Suprapubic skin (tissue), 4 donors: ENCODE results near the gene ST3GAL3. TPM values are rescaled to one million over a fixed set of nuclear protein-coding genes. Genes with fewer than 3 reads are reported as not detected.
A peak's percentile ranks its signal among the peaks of the same experiment; 100 is the strongest.

Experiments
- DNase-seq, 2 donors: peaks; one replicate each; pipeline ENCODE4 v3.0.0-alpha.2; 2019; ENCODE audit warnings: low spot score in 2 of 2
- H3K27ac ChIP-seq: fragments of 200-600 bp; sonication (generic); one replicate; pipeline ENCODE4 v1.5.1; 2019
- H3K27me3 ChIP-seq: fragments of 200-600 bp; sonication (generic); one replicate; pipeline ENCODE4 v1.5.1; 2019
- H3K36me3 ChIP-seq: fragments of 200-600 bp; sonication (generic); one replicate; pipeline ENCODE4 v1.5.1; 2019
- H3K4me1 ChIP-seq: fragments of 200-600 bp; sonication (generic); one replicate; pipeline ENCODE4 v1.5.1; 2019
- H3K4me3 ChIP-seq: fragments of 200-600 bp; sonication (generic); one replicate; pipeline ENCODE4 v1.5.1; 2019; ENCODE audit warnings: mild to moderate bottlenecking
- H3K9me3 ChIP-seq: fragments of 200-600 bp; sonication (generic); one replicate; pipeline ENCODE4 v1.5.1; 2019
- EP300 ChIP-seq: sonication (generic); formaldehyde crosslinking; IDR thresholded peaks from one replicate; pipeline ENCODE4 v1.6.1; 2017; ENCODE audit warnings: antibody characterized with exemption
- POLR2A ChIP-seq, 2 donors: fragments of 450-650 bp; IDR thresholded peaks; one replicate each; pipeline ENCODE4 v1.6.1; 2017; ENCODE audit warnings: antibody characterized with exemption in 2 of 2, mild to moderate bottlenecking in 2 of 2, moderate library complexity in 2 of 2
- POLR2AphosphoS5 ChIP-seq, 3 donors: sonication (generic); formaldehyde crosslinking; IDR thresholded peaks; one replicate each; pipeline ENCODE4 v1.6.1; 2017; ENCODE audit warnings: antibody characterized with exemption in 3 of 3
- WGBS: methylation state at CpG from one replicate; pipeline ENCODE4 v1.1.5; 2018; 5-methylcytosine and 5-hydroxymethylcytosine counted together
- total RNA-seq, 4 donors: library from RNA; depleted of rRNA; stranded (reverse); fragments of >200 nt; gene quantifications; one replicate each; pipeline ENCODE4 v1.1.0, GENCODE V29; 2016
- TF ChIP-seq, protein P1 (sequence below), 2 donors: fragments of 200-600 bp in 1 of 2; fragments of 450-650 bp in 1 of 2; sonication (generic) in 1 of 2; IDR thresholded peaks; one replicate each; pipeline ENCODE4 v1.5.1; 2016 to 2019; ENCODE audit warnings: antibody characterized with exemption in 2 of 2, mild to moderate bottlenecking in 1 of 2, moderate library complexity in 1 of 2

Gene ST3GAL3
- total RNA-seq, 4 donors from 2014 or later, result 6.3 to 21.0 (median 9.9) TPM

- Histone ChIP-seq H3K9me3 (no peaks in the 10 kb centered on the region), H3K4me3 (peak overlapping the region; percentile 90), H3K4me1 (peaks cover 63% of the 10 kb centered on the region), H3K27ac (peak overlapping the region; percentile 95), H3K27me3 (no peaks in the 10 kb centered on the region), H3K36me3 (peaks cover 24% of the 10 kb centered on the region)
- peak; percentile 84 to 90 for DNase-seq
- under 1% methylated on average over 34 of the region's 34 CpGs for WGBS
- TF ChIP-seq, protein P1, sequence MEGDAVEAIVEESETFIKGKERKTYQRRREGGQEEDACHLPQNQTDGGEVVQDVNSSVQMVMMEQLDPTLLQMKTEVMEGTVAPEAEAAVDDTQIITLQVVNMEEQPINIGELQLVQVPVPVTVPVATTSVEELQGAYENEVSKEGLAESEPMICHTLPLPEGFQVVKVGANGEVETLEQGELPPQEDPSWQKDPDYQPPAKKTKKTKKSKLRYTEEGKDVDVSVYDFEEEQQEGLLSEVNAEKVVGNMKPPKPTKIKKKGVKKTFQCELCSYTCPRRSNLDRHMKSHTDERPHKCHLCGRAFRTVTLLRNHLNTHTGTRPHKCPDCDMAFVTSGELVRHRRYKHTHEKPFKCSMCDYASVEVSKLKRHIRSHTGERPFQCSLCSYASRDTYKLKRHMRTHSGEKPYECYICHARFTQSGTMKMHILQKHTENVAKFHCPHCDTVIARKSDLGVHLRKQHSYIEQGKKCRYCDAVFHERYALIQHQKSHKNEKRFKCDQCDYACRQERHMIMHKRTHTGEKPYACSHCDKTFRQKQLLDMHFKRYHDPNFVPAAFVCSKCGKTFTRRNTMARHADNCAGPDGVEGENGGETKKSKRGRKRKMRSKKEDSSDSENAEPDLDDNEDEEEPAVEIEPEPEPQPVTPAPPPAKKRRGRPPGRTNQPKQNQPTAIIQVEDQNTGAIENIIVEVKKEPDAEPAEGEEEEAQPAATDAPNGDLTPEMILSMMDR (IDR thresholded peaks at IDR 0.05), result no peak
- TF ChIP-seq EP300 (no peak), POLR2A (IDR thresholded peaks at IDR 0.05) (no peak), POLR2AphosphoS5 (IDR thresholded peaks at IDR 0.05) (no peak)
These were observed 268.1 kb downstream of the ST3GAL3 start for GRCh38 chr1:43975249-43975961.

DNA sequence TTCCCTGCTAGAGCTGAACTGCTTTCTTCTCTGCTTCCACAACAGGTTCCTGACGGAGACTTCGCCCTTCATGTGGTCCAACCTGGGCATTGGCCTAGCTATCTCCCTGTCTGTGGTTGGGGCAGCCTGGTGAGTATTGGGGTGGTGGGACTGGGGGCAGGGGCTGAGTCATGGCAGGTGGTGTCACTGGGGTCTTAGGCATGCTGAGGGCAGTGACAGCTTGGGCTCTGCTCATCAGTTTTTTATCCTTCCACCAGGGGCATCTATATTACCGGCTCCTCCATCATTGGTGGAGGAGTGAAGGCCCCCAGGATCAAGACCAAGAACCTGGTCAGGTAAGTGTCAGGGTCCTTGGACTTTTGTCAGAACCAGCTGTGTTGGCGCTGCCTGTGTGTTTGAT lies 268.7 kb downstream of the ST3GAL3 start:
- Histone ChIP-seq H3K9me3 (no peaks in the 10 kb centered on the region), H3K4me3 (peak overlapping the region; percentile 90), H3K27ac (no peak overlapping the region), H3K36me3 (peaks cover 24% of the 10 kb centered on the region), H3K27me3 (no peaks in the 10 kb centered on the region), H3K4me1 (peaks cover 63% of the 10 kb centered on the region)
- TF ChIP-seq, protein P1 (IDR thresholded peaks at IDR 0.05), result no peak
- TF ChIP-seq POLR2AphosphoS5 (IDR thresholded peaks at IDR 0.05), result no peak
- no peak for TF ChIP-seq POLR2A (IDR thresholded peaks at IDR 0.05)
- TF ChIP-seq EP300, result no peak
- no peak for DNase-seq
- WGBS, result 77% methylated on average over 4 of the region's 4 CpGs

GRCh38 chr1:43976890-43977289 lies 269.6 kb downstream of the ST3GAL3 start:
- WGBS, result 91% methylated on average over 8 of the region's 8 CpGs
- Histone ChIP-seq H3K4me3 (no peak overlapping the region), H3K4me1 (peaks cover 62% of the 10 kb centered on the region)

GRCh38 chr1:43977376-43978263 lies 270.3 kb downstream of the ST3GAL3 start:
- H3K27me3 ChIP-seq, result no peaks in the 10 kb centered on the region
- DNase-seq, result no peak
- no peaks in the 10 kb centered on the region for H3K9me3 ChIP-seq
- no peak overlapping the region for H3K27ac ChIP-seq
- peaks cover 62% of the 10 kb centered on the region for H3K4me1 ChIP-seq
- peaks cover 15% of the 10 kb centered on the region for H3K36me3 ChIP-seq
- TF ChIP-seq, protein P1 (IDR thresholded peaks at IDR 0.05), result no peak
- no peak for TF ChIP-seq POLR2AphosphoS5 (IDR thresholded peaks at IDR 0.05)
- no peak for TF ChIP-seq EP300
- TF ChIP-seq POLR2A (IDR thresholded peaks at IDR 0.05), result no peak
- H3K4me3 ChIP-seq, result no peak overlapping the region
- 83% methylated on average over 8 of the region's 9 CpGs for WGBS

More at GRCh38 chr1:43976890-43977289, 269.6 kb downstream of the ST3GAL3 start:
- TF ChIP-seq EP300 (no peak), POLR2A (IDR thresholded peaks at IDR 0.05) (no peak), POLR2AphosphoS5 (IDR thresholded peaks at IDR 0.05) (no peak)
- TF ChIP-seq, protein P1 (IDR thresholded peaks at IDR 0.05), result no peak
- no peaks in the 10 kb centered on the region for H3K9me3 ChIP-seq
- DNase-seq, result no peak
- H3K27ac ChIP-seq, result no peak overlapping the region
- H3K36me3 ChIP-seq, result peaks cover 22% of the 10 kb centered on the region
- H3K27me3 ChIP-seq, result no peaks in the 10 kb centered on the region

DNA sequence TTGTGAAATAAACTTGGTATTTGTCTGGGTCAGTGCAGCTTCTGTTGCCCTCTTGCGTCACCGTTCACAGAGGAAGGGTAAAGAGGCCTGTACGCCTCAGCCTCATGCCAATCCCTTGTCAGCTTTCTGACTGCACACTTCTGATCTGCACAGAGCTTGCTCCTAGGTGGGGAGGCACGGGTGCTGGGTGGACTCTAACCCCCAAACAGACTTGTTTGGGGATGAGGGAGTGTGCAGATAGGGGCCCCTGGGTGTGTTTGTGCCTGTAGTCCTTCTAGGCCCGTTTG lies 270.9 kb downstream of the ST3GAL3 start:
- peaks cover 62% of the 10 kb centered on the region for H3K4me1 ChIP-seq
- H3K36me3 ChIP-seq, result peaks cover 13% of the 10 kb centered on the region
- TF ChIP-seq POLR2AphosphoS5 (IDR thresholded peaks at IDR 0.05), result no peak
- no peak for TF ChIP-seq EP300
- no peak for TF ChIP-seq POLR2A (IDR thresholded peaks at IDR 0.05)
- TF ChIP-seq, protein P1 (IDR thresholded peaks at IDR 0.05), result no peak
- no peak overlapping the region for H3K27ac ChIP-seq
- H3K4me3 ChIP-seq, result no peak overlapping the region
- WGBS, result 63% methylated on average over 4 of the region's 5 CpGs
- DNase-seq, result no peak
- no peaks in the 10 kb centered on the region for H3K27me3 ChIP-seq
- no peaks in the 10 kb centered on the region for H3K9me3 ChIP-seq
